SK-N-SH treated with all-trans-retinoic acid at 6 μM for 48 hours (cell line): ENCODE measurements around the gene LNX2.

ENCODE experiments used
- ARNTL ChIP-seq: fragments of 450-650 bp; formaldehyde crosslinking; IDR thresholded peaks from 2 replicates; pipeline ENCODE4 v1.5.0; 2020; ENCODE audit warnings: low read depth, mild to moderate bottlenecking, moderate library complexity, borderline replicate concordance
- TF ChIP-seq, protein P1 (sequence below): fragments of 250-450 bp; sonication (Bioruptor Pico); IDR thresholded peaks from 2 replicates; pipeline ENCODE4 v1.8.0; 2021; ENCODE audit warnings: low read depth, mild to moderate bottlenecking, moderate library complexity, borderline replicate concordance
- TF ChIP-seq, protein P2 (sequence below): fragments of 250-450 bp; sonication (Bioruptor Pico); IDR thresholded peaks from 2 replicates; pipeline ENCODE4 v1.5.0; 2020; ENCODE audit warnings: mild to moderate bottlenecking, moderate library complexity

DNA sequence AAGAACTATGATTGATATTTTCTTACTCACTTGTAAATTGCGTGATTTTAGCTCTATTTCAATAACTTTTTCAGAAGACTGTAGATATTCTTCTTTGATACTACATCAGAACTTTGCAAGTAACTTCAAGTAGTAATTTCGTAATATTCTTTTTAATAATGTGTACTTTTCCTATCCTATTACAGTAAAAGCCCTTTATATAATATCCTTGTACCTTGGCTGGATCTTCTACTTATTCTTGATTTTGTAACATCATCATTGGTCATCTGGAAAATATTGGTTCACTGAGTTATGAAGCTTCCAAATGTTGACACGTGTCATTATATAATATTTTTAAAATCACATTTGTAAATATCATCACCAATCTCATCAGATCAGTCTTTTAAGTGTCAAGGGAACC, 33.7 kb upstream of the LNX2 start:
- TF ChIP-seq ARNTL (CRISPR knock-in tag) = no peak
- TF ChIP-seq, protein P1, sequence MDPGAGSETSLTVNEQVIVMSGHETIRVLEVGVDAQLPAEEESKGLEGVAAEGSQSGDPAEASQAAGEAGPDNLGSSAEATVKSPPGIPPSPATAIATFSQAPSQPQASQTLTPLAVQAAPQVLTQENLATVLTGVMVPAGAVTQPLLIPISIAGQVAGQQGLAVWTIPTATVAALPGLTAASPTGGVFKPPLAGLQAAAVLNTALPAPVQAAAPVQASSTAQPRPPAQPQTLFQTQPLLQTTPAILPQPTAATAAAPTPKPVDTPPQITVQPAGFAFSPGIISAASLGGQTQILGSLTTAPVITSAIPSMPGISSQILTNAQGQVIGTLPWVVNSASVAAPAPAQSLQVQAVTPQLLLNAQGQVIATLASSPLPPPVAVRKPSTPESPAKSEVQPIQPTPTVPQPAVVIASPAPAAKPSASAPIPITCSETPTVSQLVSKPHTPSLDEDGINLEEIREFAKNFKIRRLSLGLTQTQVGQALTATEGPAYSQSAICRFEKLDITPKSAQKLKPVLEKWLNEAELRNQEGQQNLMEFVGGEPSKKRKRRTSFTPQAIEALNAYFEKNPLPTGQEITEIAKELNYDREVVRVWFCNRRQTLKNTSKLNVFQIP (CRISPR knock-in tag) = no peak
- TF ChIP-seq, protein P2, sequence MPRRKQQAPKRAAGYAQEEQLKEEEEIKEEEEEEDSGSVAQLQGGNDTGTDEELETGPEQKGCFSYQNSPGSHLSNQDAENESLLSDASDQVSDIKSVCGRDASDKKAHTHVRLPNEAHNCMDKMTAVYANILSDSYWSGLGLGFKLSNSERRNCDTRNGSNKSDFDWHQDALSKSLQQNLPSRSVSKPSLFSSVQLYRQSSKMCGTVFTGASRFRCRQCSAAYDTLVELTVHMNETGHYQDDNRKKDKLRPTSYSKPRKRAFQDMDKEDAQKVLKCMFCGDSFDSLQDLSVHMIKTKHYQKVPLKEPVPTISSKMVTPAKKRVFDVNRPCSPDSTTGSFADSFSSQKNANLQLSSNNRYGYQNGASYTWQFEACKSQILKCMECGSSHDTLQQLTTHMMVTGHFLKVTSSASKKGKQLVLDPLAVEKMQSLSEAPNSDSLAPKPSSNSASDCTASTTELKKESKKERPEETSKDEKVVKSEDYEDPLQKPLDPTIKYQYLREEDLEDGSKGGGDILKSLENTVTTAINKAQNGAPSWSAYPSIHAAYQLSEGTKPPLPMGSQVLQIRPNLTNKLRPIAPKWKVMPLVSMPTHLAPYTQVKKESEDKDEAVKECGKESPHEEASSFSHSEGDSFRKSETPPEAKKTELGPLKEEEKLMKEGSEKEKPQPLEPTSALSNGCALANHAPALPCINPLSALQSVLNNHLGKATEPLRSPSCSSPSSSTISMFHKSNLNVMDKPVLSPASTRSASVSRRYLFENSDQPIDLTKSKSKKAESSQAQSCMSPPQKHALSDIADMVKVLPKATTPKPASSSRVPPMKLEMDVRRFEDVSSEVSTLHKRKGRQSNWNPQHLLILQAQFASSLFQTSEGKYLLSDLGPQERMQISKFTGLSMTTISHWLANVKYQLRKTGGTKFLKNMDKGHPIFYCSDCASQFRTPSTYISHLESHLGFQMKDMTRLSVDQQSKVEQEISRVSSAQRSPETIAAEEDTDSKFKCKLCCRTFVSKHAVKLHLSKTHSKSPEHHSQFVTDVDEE (CRISPR knock-in tag) = no peak
